PC-3 (cell line): Measurements from ENCODE around the gene NUMA1.

Source experiments
- EZH2 ChIP-seq: fragments of 300-600 bp; sonication (generic); IDR thresholded peaks from one replicate; pipeline ENCODE4 v1.6.1; 2017; ENCODE audit warnings: antibody characterized with exemption, mild to moderate bottlenecking, low read length; ENCODE audit not compliant: unreplicated experiment
- TF ChIP-seq, protein P1 (sequence below): fragments of 300-600 bp; sonication (generic); conservative IDR thresholded peaks from 2 replicates; pipeline ENCODE4 v1.5.1; 2017; ENCODE audit warnings: antibody characterized with exemption, low read depth, mild to moderate bottlenecking, low read length

DNA sequence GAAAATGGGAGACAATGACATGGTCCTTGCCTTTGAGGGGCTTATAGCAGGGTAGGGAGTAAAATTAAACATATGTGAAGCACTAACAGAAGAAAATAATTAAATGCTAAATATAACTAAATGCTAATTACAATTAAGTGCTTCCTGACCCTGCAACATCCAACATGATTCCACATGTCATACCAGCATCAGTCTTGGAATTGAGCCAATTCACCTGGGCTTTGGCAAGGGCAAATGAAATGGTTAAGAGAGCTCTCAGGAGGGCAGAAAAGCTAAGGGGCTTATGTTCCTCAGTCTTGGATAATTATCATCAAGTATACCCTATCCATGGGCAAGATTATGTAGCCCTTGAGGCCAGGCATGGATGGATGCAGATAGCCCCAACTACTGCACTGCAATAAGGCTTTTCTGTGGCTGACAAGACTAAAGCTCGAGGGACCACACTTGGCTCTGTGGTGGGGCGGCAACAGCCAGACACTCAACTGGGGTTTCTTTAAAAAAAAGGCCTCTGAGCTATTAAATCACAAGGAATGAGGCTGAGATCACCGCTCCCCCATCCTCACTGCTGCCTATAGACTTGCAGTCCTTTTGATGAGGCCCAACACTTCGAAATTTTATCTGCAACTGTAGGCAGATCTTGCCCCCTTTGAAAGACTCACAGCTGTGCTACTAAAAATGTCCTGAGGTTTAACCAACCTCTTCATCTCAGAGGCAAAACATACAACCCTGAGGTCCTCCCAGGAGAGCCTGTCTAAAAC lies 42.6 kb downstream of the NUMA1 start:
- TF ChIP-seq, protein P1, sequence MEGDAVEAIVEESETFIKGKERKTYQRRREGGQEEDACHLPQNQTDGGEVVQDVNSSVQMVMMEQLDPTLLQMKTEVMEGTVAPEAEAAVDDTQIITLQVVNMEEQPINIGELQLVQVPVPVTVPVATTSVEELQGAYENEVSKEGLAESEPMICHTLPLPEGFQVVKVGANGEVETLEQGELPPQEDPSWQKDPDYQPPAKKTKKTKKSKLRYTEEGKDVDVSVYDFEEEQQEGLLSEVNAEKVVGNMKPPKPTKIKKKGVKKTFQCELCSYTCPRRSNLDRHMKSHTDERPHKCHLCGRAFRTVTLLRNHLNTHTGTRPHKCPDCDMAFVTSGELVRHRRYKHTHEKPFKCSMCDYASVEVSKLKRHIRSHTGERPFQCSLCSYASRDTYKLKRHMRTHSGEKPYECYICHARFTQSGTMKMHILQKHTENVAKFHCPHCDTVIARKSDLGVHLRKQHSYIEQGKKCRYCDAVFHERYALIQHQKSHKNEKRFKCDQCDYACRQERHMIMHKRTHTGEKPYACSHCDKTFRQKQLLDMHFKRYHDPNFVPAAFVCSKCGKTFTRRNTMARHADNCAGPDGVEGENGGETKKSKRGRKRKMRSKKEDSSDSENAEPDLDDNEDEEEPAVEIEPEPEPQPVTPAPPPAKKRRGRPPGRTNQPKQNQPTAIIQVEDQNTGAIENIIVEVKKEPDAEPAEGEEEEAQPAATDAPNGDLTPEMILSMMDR, result no peak
- no peak for TF ChIP-seq EZH2
